ENCODE data around the gene SRGAP2C. TPM values are rescaled to one million over a fixed set of nuclear protein-coding genes. Genes with fewer than 3 reads are reported as not detected.
"Not testable (repeated sequence)": the region's sequence is repeated elsewhere in the genome, so short reads cannot be mapped to it uniquely, and the experiment has no call there.

Gene SRGAP2C
- total and polyA plus RNA-seq, 2 of the 13 experiments (the other 11 are each of a cell fraction or from before 2014, with no cell fraction given): 6.9 to 8.4 TPM

- H3K27ac ChIP-seq (ENCODE audit: extremely low read length, insufficient read depth, low read length); intact Hi-C loops (cut with micrococcal nuclease; ENCODE audit: unreplicated experiment); H4K20me1 ChIP-seq (ENCODE audit: insufficient read depth, low read length); H3K79me2 ChIP-seq (ENCODE audit: insufficient read depth, low read length); H3K4me2 ChIP-seq (ENCODE audit: low read depth, low read length); CTCF ChIA-PET (ENCODE audit: low intra/inter-chr PET ratio, low total read pairs); H2AFZ ChIP-seq (ENCODE audit: low read length); H3K4me3 ChIP-seq (replicated peaks in 1 of 3; ENCODE audit: insufficient read depth in 1 of 3, low read depth in 2 of 3, low read length in 3 of 3); POLR2A ChIA-PET; H3K36me3 ChIP-seq (replicated peaks in 1 of 2; ENCODE audit: control insufficient read depth in 1 of 2, insufficient read depth in 2 of 2, low read length in 2 of 2); H3K9ac ChIP-seq (ENCODE audit: insufficient read depth, low read depth, low read length); in situ Hi-C loops (cut with HindIII; ENCODE audit: extremely low pct_ligation_motif_present, low pct_unique_long_range_greater_than_20kb); DNase-seq (ENCODE audit: low spot score); H3K9me3 ChIP-seq (ENCODE audit: low read length); BruUV-seq (replicated peaks); FAIRE-seq; H3K4me1 ChIP-seq (ENCODE audit: insufficient read depth, low read length); H3K27me3 ChIP-seq (ENCODE audit: control insufficient read depth in 1 of 2, insufficient read depth in 2 of 2, low read length in 2 of 2); ATAC-seq: not testable (repeated sequence)
- WGBS (ENCODE audit: low lambda C conversion rate): no CpG with 5 or more reads among the region's 3 CpGs
Measured at GRCh38 chr1:121366171-121366570, 181.4 kb downstream of the SRGAP2C start.

GRCh38 chr1:121368910-121369309 lies 184.1 kb downstream of the SRGAP2C start:
- H3K4me1 ChIP-seq (ENCODE audit: insufficient read depth, low read length); H3K36me3 ChIP-seq (replicated peaks in 1 of 2; ENCODE audit: control insufficient read depth in 1 of 2, insufficient read depth in 2 of 2, low read length in 2 of 2); H3K4me2 ChIP-seq (ENCODE audit: low read depth, low read length); FAIRE-seq; intact Hi-C loops (cut with micrococcal nuclease; ENCODE audit: unreplicated experiment); POLR2A ChIA-PET; in situ Hi-C loops (cut with HindIII; ENCODE audit: extremely low pct_ligation_motif_present, low pct_unique_long_range_greater_than_20kb); H3K27ac ChIP-seq (ENCODE audit: extremely low read length, insufficient read depth, low read length); H4K20me1 ChIP-seq (ENCODE audit: insufficient read depth, low read length); H3K79me2 ChIP-seq (ENCODE audit: insufficient read depth, low read length); ATAC-seq; H2AFZ ChIP-seq (ENCODE audit: low read length); H3K4me3 ChIP-seq (replicated peaks in 1 of 3; ENCODE audit: insufficient read depth in 1 of 3, low read depth in 2 of 3, low read length in 3 of 3); CTCF ChIA-PET (ENCODE audit: low intra/inter-chr PET ratio, low total read pairs); H3K27me3 ChIP-seq (ENCODE audit: control insufficient read depth in 1 of 2, insufficient read depth in 2 of 2, low read length in 2 of 2); DNase-seq (ENCODE audit: low spot score); H3K9ac ChIP-seq (ENCODE audit: insufficient read depth, low read depth, low read length); BruUV-seq (replicated peaks); H3K9me3 ChIP-seq (ENCODE audit: low read length): not testable (repeated sequence)
- WGBS (ENCODE audit: low lambda C conversion rate): no CpG with 5 or more reads among the region's 5 CpGs

DNA sequence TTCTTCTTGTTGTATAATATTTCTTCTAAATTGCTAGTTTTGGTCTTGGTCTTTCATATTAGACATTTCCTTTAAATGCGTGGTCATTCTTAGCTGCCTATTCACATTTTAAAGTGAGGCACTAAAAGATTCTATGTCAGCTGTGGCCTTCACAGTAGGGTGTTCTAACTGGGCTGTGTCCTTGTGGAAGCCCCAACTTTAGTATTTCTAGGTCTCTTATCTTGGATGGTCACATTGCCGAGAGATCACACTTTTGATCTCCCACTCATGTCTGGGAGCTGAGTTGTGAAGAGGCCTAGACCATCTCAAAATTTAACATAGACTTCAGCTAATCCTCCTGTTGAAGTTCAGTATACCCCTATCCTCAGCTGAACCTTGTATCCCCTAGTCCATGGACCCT lies 185.2 kb downstream of the SRGAP2C start:
- DNase-seq (ENCODE audit: low spot score); FAIRE-seq; H3K9me3 ChIP-seq (ENCODE audit: low read length); BruUV-seq (replicated peaks); H3K9ac ChIP-seq (ENCODE audit: insufficient read depth, low read depth, low read length); H3K4me1 ChIP-seq (ENCODE audit: insufficient read depth, low read length); CTCF ChIA-PET (ENCODE audit: low intra/inter-chr PET ratio, low total read pairs); intact Hi-C loops (cut with micrococcal nuclease; ENCODE audit: unreplicated experiment); in situ Hi-C loops (cut with HindIII; ENCODE audit: extremely low pct_ligation_motif_present, low pct_unique_long_range_greater_than_20kb); H4K20me1 ChIP-seq (ENCODE audit: insufficient read depth, low read length); H3K79me2 ChIP-seq (ENCODE audit: insufficient read depth, low read length); H3K4me3 ChIP-seq (replicated peaks in 1 of 3; ENCODE audit: insufficient read depth in 1 of 3, low read depth in 2 of 3, low read length in 3 of 3); H3K36me3 ChIP-seq (replicated peaks in 1 of 2; ENCODE audit: control insufficient read depth in 1 of 2, insufficient read depth in 2 of 2, low read length in 2 of 2); POLR2A ChIA-PET; H3K27me3 ChIP-seq (ENCODE audit: control insufficient read depth in 1 of 2, insufficient read depth in 2 of 2, low read length in 2 of 2); H2AFZ ChIP-seq (ENCODE audit: low read length); ATAC-seq; H3K27ac ChIP-seq (ENCODE audit: extremely low read length, insufficient read depth, low read length); H3K4me2 ChIP-seq (ENCODE audit: low read depth, low read length): not testable (repeated sequence)
- no CpG with 5 or more reads among the region's 2 CpGs for WGBS (ENCODE audit: low lambda C conversion rate)

GRCh38 chr1:121374851-121375367 lies 190.1 kb downstream of the SRGAP2C start:
- BruUV-seq (replicated peaks); H4K20me1 ChIP-seq (ENCODE audit: insufficient read depth, low read length); H3K27me3 ChIP-seq (ENCODE audit: control insufficient read depth in 1 of 2, insufficient read depth in 2 of 2, low read length in 2 of 2); H3K4me2 ChIP-seq (ENCODE audit: low read depth, low read length); H3K4me1 ChIP-seq (ENCODE audit: insufficient read depth, low read length); H2AFZ ChIP-seq (ENCODE audit: low read length); ATAC-seq; in situ Hi-C loops (cut with HindIII; ENCODE audit: extremely low pct_ligation_motif_present, low pct_unique_long_range_greater_than_20kb); H3K27ac ChIP-seq (ENCODE audit: extremely low read length, insufficient read depth, low read length); FAIRE-seq; H3K36me3 ChIP-seq (replicated peaks in 1 of 2; ENCODE audit: control insufficient read depth in 1 of 2, insufficient read depth in 2 of 2, low read length in 2 of 2); H3K9ac ChIP-seq (ENCODE audit: insufficient read depth, low read depth, low read length); H3K4me3 ChIP-seq (replicated peaks in 1 of 3; ENCODE audit: insufficient read depth in 1 of 3, low read depth in 2 of 3, low read length in 3 of 3); H3K9me3 ChIP-seq (ENCODE audit: low read length); POLR2A ChIA-PET; CTCF ChIA-PET (ENCODE audit: low intra/inter-chr PET ratio, low total read pairs); H3K79me2 ChIP-seq (ENCODE audit: insufficient read depth, low read length); intact Hi-C loops (cut with micrococcal nuclease; ENCODE audit: unreplicated experiment); DNase-seq (ENCODE audit: low spot score): not testable (repeated sequence)
- 100% methylated on average over 2 of the region's 3 CpGs for WGBS (ENCODE audit: low lambda C conversion rate)
